Measurements from ENCODE around the gene TNFRSF1B. TPM values are rescaled to one million over a fixed set of nuclear protein-coding genes. Genes with fewer than 3 reads are reported as not detected.

The TNFRSF1B gene
- polyA plus RNA-seq, 3 donors, result 436 to 761 (median 450) TPM

- no peak for DNase-seq
- H3K36me3 Mint-ChIP-seq, result peaks cover 0 to under 1% of the 10 kb centered on the region in 2 donors
- intact Hi-C loops (cut with micrococcal nuclease), result no loop called here
- peaks cover 12 to 14% of the 10 kb centered on the region in 2 donors for H3K4me1 ChIP-seq (ENCODE audit: control insufficient read depth in 1 of 2, insufficient read depth in 2 of 2, low read length in 2 of 2)
- H3K4me3 Mint-ChIP-seq, result peak overlapping the region in 1 of 2 donors; percentile 61
- no peak overlapping the region for H3K4me2 ChIP-seq (replicated peaks; ENCODE audit: extremely low read depth, low read length, poor library complexity, severe bottlenecking)
- peaks cover 0 to 4% of the 10 kb centered on the region in 2 donors for H3K36me3 ChIP-seq (replicated peaks in 1 of 2; ENCODE audit: control insufficient read depth in 1 of 2, insufficient read depth in 2 of 2, low read length in 2 of 2)
- no peak overlapping the region for H3K9ac ChIP-seq (ENCODE audit: insufficient read depth, low read length, poor library complexity, severe bottlenecking)
- peaks cover 35% of the 10 kb centered on the region for H4K20me1 ChIP-seq (ENCODE audit: insufficient read depth, low read length)
- no peak for TF ChIP-seq CTCF (IDR thresholded peaks at IDR 0.05)
- peaks cover 0 to 4% (median 2%) of the 10 kb centered on the region in 3 donors for H3K27me3 Mint-ChIP-seq (ENCODE audit: low read depth in 3 of 3)
- no peak overlapping the region for H2AFZ ChIP-seq (ENCODE audit: insufficient read depth, low read depth, low read length, poor library complexity, severe bottlenecking)
- H3K27ac Mint-ChIP-seq, result no peak overlapping the region
- no peaks in the 10 kb centered on the region for H3K27me3 ChIP-seq (ENCODE audit: control insufficient read depth in 2 of 2, insufficient read depth in 2 of 2, low read length in 2 of 2)
- peaks cover 16% of the 10 kb centered on the region for H3K4me1 Mint-ChIP-seq
- H3K27ac ChIP-seq (ENCODE audit: low read depth in 1 of 2, low read length in 2 of 2), result no peak overlapping the region
- no peaks in the 10 kb centered on the region for H3K9me3 ChIP-seq (replicated peaks in 1 of 2; ENCODE audit: control insufficient read depth in 1 of 2, insufficient read depth in 1 of 2, low read length in 2 of 2)
- no peak overlapping the region for H3K4me3 ChIP-seq (replicated peaks in 1 of 3; ENCODE audit: low read depth in 2 of 3, low read length in 3 of 3)
- peaks cover 0 to 4% (median 0%) of the 10 kb centered on the region in 7 donors for H3K9me3 Mint-ChIP-seq
- peaks cover 29% of the 10 kb centered on the region for H3K79me2 ChIP-seq (ENCODE audit: insufficient read depth, low read length)
- 95% methylated on average over 4 of the region's 7 CpGs for WGBS (ENCODE audit: insufficient coverage)
These were observed 62.2 kb downstream of the TNFRSF1B start for GRCh38 chr1:12228979-12229378.

GRCh38 chr1:12229386-12229834, 62.6 kb downstream of the TNFRSF1B start:
- Mint-ChIP-seq H3K36me3 (peaks cover 4% of the 10 kb centered on the region in 2 donors), H3K9me3 (no peaks in the 10 kb centered on the region), H3K4me1 (peaks cover 16% of the 10 kb centered on the region), H3K4me3 (peak overlapping the region in 1 of 2 donors; percentile 61), H3K27ac (peak overlapping the region in 1 of 7 donors; percentile 48), H3K27me3 (ENCODE audit: low read depth in 3 of 3) (peaks cover 0 to 2% (median 2%) of the 10 kb centered on the region in 3 donors)
- Histone ChIP-seq H2AFZ (ENCODE audit: insufficient read depth, low read depth, low read length, poor library complexity, severe bottlenecking) (no peak overlapping the region), H3K36me3 (replicated peaks in 1 of 2; ENCODE audit: control insufficient read depth in 1 of 2, insufficient read depth in 2 of 2, low read length in 2 of 2) (peaks cover 0 to 9% of the 10 kb centered on the region in 2 donors), H3K27ac (ENCODE audit: low read depth in 1 of 2, low read length in 2 of 2) (no peak overlapping the region), H3K79me2 (ENCODE audit: insufficient read depth, low read length) (peaks cover 29% of the 10 kb centered on the region), H3K4me1 (ENCODE audit: control insufficient read depth in 1 of 2, insufficient read depth in 2 of 2, low read length in 2 of 2) (peaks cover 12 to 14% of the 10 kb centered on the region in 2 donors), H3K4me2 (replicated peaks; ENCODE audit: extremely low read depth, low read length, poor library complexity, severe bottlenecking) (no peak overlapping the region), H3K9me3 (replicated peaks in 1 of 2; ENCODE audit: control insufficient read depth in 1 of 2, insufficient read depth in 1 of 2, low read length in 2 of 2) (no peaks in the 10 kb centered on the region), H3K9ac (ENCODE audit: insufficient read depth, low read length, poor library complexity, severe bottlenecking) (no peak overlapping the region), H4K20me1 (ENCODE audit: insufficient read depth, low read length) (peaks cover 37% of the 10 kb centered on the region), H3K4me3 (replicated peaks in 1 of 3; ENCODE audit: low read depth in 2 of 3, low read length in 3 of 3) (no peak overlapping the region), H3K27me3 (ENCODE audit: control insufficient read depth in 2 of 2, insufficient read depth in 2 of 2, low read length in 2 of 2) (no peaks in the 10 kb centered on the region)
- intact Hi-C loops (cut with micrococcal nuclease), result no loop called here
- WGBS (ENCODE audit: insufficient coverage), result 69% methylated on average over 9 of the region's 13 CpGs
- no peak for DNase-seq
- TF ChIP-seq CTCF (IDR thresholded peaks at IDR 0.05), result no peak
